Smooth muscle cell (in vitro differentiated cells): ENCODE measurements around the gene RIMBP3C. TPM values are rescaled to one million over a fixed set of nuclear protein-coding genes. Genes with fewer than 3 reads are reported as not detected.
A peak's percentile ranks its signal among the peaks of the same experiment; 100 is the strongest.
"Not testable (repeated sequence)": the region's sequence is repeated elsewhere in the genome, so short reads cannot be mapped to it uniquely, and the experiment has no call there.

ENCODE experiments used
- DNase-seq: peaks from one replicate; lab custom pipeline; 2025; ENCODE audit not compliant: unreplicated experiment; lab: John Stamatoyannopoulos, UW
- H2AFZ ChIP-seq: fragments of 200-600 bp; sonication (generic); 2 replicates; pipeline ENCODE4 v1.6.0; 2016; ENCODE audit warnings: antibody characterized with exemption, low read depth, mild to moderate bottlenecking
- H3F3A ChIP-seq: fragments of 200-600 bp; sonication (generic); 2 replicates; pipeline ENCODE4 v1.6.0; 2017; ENCODE audit warnings: antibody characterized with exemption, low read depth
- H3K27ac ChIP-seq: fragments of 200-600 bp; sonication (generic); 2 replicates; pipeline ENCODE4 v1.5.1; 2016; ENCODE audit warnings: low read depth, mild to moderate bottlenecking
- H3K27me3 ChIP-seq: fragments of 200-600 bp; sonication (generic); 2 replicates; pipeline ENCODE4 v1.6.1; 2016; ENCODE audit warnings: low read depth, mild to moderate bottlenecking
- H3K36me3 ChIP-seq: fragments of 200-600 bp; sonication (generic); 2 replicates; pipeline ENCODE4 v1.5.1; 2016; ENCODE audit warnings: low read depth
- H3K4me1 ChIP-seq: fragments of 200-600 bp; sonication (generic); 2 replicates; pipeline ENCODE4 v1.5.1; 2016; ENCODE audit warnings: low read depth
- H3K4me2 ChIP-seq: fragments of 200-600 bp; sonication (generic); 2 replicates; pipeline ENCODE4 v1.6.0; 2016; ENCODE audit warnings: mild to moderate bottlenecking
- H3K4me3 ChIP-seq: fragments of 200-600 bp; sonication (generic); 2 replicates; pipeline ENCODE4 v1.5.1; 2016; ENCODE audit warnings: mild to moderate bottlenecking
- H3K79me2 ChIP-seq: fragments of 200-600 bp; sonication (generic); 2 replicates; pipeline ENCODE4 v1.6.0; 2016; ENCODE audit warnings: low read depth, mild to moderate bottlenecking
- H3K9ac ChIP-seq: fragments of 200-600 bp; sonication (generic); 2 replicates; pipeline ENCODE4 v1.6.0; 2016; ENCODE audit warnings: low read depth
- H3K9me3 ChIP-seq: fragments of 200-600 bp; sonication (generic); replicated peaks from 2 replicates; pipeline ENCODE4 v1.5.1; 2016; ENCODE audit warnings: low read depth
- H4K20me1 ChIP-seq: fragments of 200-600 bp; sonication (generic); 2 replicates; pipeline ENCODE4 v1.6.0; 2016; ENCODE audit warnings: low read depth
- WGBS: methylation state at CpG from one replicate; pipeline ENCODE4 v1.1.7; 2016; ENCODE audit warnings: low lambda C conversion rate; 5-methylcytosine and 5-hydroxymethylcytosine counted together
- polyA plus RNA-seq: library from polyadenylated mRNA; unstranded; fragments of >200 nt; fragmentation: Nextera tagmentation; extraction: Ambion mirVana; gene quantifications from 2 replicates; pipeline ENCODE4 v1.2.1, GENCODE V29; 2016
- total RNA-seq: library from RNA; depleted of rRNA; stranded (reverse); fragments of >200 nt; gene quantifications from 2 replicates; pipeline ENCODE4 v1.2.3, GENCODE V29; 2014
- TF ChIP-seq, protein P1 (sequence below): fragments of 200-600 bp; sonication (generic); IDR thresholded peaks from 2 replicates; pipeline ENCODE4 v1.5.1; 2017; ENCODE audit warnings: borderline replicate concordance, mild to moderate bottlenecking, antibody characterized with exemption; ENCODE audit not compliant: insufficient read depth, poor library complexity, severe bottlenecking

The RIMBP3C gene
- total and polyA plus RNA-seq, 2 experiments from 2014 or later: 0.17 to 0.45 TPM

DNA sequence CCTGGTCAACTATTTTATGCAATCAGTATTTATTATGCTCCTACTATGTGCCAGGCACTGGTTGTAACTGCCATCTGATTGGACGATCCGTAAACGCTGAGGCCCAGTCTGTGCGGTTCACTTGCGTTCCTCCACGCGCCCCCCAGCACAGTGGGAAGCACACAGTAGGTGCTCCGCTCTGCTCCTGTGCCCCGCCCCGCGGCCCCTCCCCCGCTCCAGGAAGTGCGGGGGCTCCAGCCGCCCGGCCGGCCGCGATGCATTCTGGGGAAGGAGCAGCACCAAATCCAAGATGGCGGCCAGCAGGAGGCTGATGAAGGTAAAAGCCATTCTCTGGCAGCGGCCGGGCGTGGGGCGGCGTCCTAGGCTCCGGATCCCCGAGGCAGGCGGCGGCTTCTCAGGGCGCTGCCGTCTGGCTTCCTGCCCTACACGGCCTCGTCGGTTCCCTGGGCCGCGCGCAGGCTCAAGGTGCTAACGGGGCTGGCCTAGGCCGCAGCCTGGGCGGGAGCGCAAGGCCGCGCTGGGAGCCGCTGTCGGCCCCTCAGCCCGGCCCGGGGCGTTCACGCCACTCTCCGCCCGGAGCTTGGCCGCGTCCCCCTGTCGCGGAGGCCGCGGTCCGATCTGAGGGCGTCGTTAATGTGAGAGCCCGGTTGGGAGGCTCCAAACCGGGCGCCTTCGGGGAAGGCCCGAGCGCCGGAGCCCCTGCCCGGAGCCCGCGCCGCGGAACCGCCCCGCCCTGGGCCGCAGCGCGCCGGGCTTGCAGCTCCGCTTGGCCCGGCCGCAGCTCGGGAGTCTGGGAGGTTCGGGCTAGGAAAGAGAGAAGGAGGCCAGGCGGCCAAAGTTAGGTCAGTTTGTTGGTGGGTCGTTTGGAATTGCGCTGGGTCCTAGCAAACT, 16.4 kb upstream of the RIMBP3C start, which contains the start of gene UBE2L3:
UBE2L3 (plus strand) TSS at position 259 of the 891 bp plus-strand sequence; CDS start at position 290, 31 bp downstream.
- Histone ChIP-seq H2AFZ (peak within 1 kb of the TSS; percentile 35), H3K27me3 (no peaks in the 10 kb centered on the region), H3K4me1 (peaks cover 24% of the 10 kb centered on the region), H3K27ac (peak within 1 kb of the TSS; percentile 93), H3K4me3 (peak within 1 kb of the TSS; percentile 96), H3F3A (no peaks in the 10 kb centered on the region), H3K9me3 (no peaks in the 10 kb centered on the region), H3K9ac (peak within 1 kb of the TSS; percentile 100), H3K4me2 (peak within 1 kb of the TSS; percentile 97), H4K20me1 (peaks cover 47% of the 10 kb centered on the region), H3K36me3 (no peaks in the 10 kb centered on the region), H3K79me2 (peaks cover 53% of the 10 kb centered on the region)
- 2% methylated on average over 84 of the region's 85 CpGs for WGBS
- DNase-seq: peak; percentile 36
- TF ChIP-seq, protein P1, sequence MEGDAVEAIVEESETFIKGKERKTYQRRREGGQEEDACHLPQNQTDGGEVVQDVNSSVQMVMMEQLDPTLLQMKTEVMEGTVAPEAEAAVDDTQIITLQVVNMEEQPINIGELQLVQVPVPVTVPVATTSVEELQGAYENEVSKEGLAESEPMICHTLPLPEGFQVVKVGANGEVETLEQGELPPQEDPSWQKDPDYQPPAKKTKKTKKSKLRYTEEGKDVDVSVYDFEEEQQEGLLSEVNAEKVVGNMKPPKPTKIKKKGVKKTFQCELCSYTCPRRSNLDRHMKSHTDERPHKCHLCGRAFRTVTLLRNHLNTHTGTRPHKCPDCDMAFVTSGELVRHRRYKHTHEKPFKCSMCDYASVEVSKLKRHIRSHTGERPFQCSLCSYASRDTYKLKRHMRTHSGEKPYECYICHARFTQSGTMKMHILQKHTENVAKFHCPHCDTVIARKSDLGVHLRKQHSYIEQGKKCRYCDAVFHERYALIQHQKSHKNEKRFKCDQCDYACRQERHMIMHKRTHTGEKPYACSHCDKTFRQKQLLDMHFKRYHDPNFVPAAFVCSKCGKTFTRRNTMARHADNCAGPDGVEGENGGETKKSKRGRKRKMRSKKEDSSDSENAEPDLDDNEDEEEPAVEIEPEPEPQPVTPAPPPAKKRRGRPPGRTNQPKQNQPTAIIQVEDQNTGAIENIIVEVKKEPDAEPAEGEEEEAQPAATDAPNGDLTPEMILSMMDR: no peak

DNA sequence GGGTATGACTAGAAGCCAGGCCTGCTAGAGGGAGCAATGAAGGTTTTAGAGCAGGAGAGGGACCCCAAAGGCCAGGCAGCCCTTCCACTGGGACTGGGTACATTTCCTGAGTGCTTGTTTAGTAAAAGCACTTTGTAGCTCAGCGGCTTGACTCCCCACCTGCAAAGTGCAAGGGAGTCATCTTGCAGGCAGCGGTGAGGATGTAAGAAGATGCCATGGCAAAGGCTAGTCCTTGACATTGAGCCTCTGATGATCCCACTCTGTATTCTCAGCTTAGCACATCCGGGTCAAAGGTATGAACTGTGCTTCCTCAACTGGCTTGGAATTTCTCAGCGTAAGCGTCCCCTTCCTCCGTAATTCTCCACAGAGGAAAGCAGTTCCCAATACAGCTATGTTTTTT, 13.2 kb upstream of the RIMBP3C start:
- TF ChIP-seq, protein P1: no peak
- no peak overlapping the region for H2AFZ ChIP-seq
- 96% methylated on average over 6 of the region's 6 CpGs for WGBS

DNA sequence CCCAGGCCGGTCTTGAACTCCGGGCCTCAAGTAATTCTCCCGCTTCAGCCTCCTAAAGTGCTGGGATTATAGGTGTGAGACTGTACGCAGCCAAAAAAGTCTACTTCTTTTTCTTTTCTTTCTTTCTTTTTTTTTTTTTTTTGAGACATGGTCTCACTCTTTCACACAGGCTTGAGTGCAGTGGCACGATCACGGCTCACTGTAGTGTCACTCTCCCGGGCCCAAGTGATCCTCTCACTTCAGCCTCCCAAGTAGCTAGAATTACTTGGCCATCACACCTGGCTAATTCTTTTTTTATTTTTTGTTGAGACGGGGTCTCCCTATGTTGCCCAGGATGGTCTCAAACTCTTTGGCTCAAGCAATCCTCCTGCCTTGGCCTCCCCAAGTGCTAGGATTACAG, 12.7 kb upstream of the RIMBP3C start:
- Histone ChIP-seq H3K4me1 (peaks cover 3% of the 10 kb centered on the region), H3K4me2 (no peak overlapping the region), H3F3A (no peaks in the 10 kb centered on the region), H4K20me1 (peaks cover 9% of the 10 kb centered on the region), H3K4me3 (no peak overlapping the region), H3K27ac (no peak overlapping the region), H3K79me2 (peaks cover 15% of the 10 kb centered on the region), H3K9me3 (no peaks in the 10 kb centered on the region), H3K36me3 (no peaks in the 10 kb centered on the region), H3K27me3 (no peaks in the 10 kb centered on the region), H2AFZ (no peak overlapping the region), H3K9ac (no peak overlapping the region)
- DNase-seq: no peak
- TF ChIP-seq, protein P1: no peak
- WGBS: 96% methylated on average over 8 of the region's 8 CpGs

More for the DNA sequence above, 13.2 kb upstream of the RIMBP3C start:
- no peaks in the 10 kb centered on the region for H3K27me3 ChIP-seq
- no peak overlapping the region for H3K9ac ChIP-seq
- H3K9me3 ChIP-seq: no peaks in the 10 kb centered on the region
- H3K4me3 ChIP-seq: no peak overlapping the region
- peaks cover 20% of the 10 kb centered on the region for H3K79me2 ChIP-seq
- H3K36me3 ChIP-seq: no peaks in the 10 kb centered on the region
- H4K20me1 ChIP-seq: peaks cover 14% of the 10 kb centered on the region
- no peak for DNase-seq
- H3K4me1 ChIP-seq: peaks cover 8% of the 10 kb centered on the region
- no peak overlapping the region for H3K27ac ChIP-seq
- no peaks in the 10 kb centered on the region for H3F3A ChIP-seq
- H3K4me2 ChIP-seq: no peak overlapping the region

DNA sequence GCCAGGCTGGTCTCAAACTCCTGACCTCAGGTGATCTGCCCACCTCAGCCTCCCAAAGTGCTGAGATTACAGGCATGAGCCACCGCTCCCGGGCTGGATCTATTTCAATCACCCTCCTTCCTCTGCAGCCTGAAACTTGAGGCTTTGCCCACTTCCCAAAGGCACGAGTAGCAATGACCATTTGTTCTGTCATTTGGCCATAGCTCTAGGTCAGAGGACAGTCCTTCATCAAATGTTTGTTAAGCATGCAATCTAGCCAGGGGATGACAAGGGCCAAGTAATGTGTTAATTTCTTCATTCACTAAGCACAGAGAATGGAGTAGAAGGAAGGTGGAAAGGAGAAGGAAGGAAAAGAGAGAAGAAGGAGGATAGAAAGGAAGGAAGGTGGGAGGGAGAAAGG, 9.4 kb upstream of the RIMBP3C start:
- H3K4me3 ChIP-seq: not testable (repeated sequence)

DNA sequence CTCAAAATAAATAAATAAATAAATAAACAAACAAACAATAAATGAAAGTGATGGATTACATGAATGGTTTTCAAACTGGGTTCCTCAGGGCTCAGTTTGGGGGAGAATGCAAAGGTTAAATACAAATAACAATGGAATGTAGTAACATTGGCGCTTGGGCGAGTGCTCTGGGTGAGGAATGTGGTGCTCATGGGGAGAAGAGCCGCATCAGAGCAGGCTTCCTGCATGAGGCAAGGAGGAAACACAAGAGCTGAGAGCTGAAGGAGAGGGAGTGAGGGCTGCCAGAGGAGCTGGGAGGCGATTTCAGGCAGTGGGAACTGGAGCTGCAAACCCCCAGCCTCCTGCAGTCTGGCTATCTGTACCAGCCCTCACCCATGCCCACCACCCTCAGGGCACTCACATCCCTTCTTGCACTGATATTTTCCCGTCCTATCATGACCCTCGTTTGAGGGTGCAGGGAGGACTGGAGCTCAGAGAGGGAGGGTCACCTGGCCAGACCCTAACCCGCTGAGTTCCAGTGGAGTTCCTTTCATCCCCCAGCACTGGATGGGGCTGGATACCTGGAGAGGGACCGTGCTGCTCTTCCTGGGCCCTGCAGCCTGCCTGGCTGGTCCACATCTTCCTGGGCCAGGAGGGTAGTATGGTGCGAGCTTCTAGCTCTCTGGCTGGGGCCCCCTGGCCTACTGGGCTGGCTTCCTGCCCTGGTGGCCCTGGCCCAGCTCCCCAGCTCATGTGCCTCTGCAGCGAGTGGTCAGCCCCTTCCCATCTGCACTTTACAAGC, 8.3 kb upstream of the RIMBP3C start:
- not testable (repeated sequence) for H2AFZ ChIP-seq, H3K79me2 ChIP-seq, DNase-seq, H3K4me2 ChIP-seq, H4K20me1 ChIP-seq, H3K27ac ChIP-seq, H3K27me3 ChIP-seq, H3K9ac ChIP-seq, H3K36me3 ChIP-seq, H3F3A ChIP-seq, H3K4me3 ChIP-seq, H3K4me1 ChIP-seq, H3K9me3 ChIP-seq
- 73% methylated on average over 8 of the region's 10 CpGs for WGBS

More for the DNA sequence above, 9.4 kb upstream of the RIMBP3C start:
- H3K27ac ChIP-seq, H3K9ac ChIP-seq, H3K36me3 ChIP-seq, H3K9me3 ChIP-seq, H3K4me2 ChIP-seq, H3K27me3 ChIP-seq, H3K4me1 ChIP-seq, H4K20me1 ChIP-seq, H3K79me2 ChIP-seq, H3F3A ChIP-seq, H2AFZ ChIP-seq, DNase-seq: not testable (repeated sequence)
- WGBS: 81% methylated on average over 1 of the region's 3 CpGs

DNA sequence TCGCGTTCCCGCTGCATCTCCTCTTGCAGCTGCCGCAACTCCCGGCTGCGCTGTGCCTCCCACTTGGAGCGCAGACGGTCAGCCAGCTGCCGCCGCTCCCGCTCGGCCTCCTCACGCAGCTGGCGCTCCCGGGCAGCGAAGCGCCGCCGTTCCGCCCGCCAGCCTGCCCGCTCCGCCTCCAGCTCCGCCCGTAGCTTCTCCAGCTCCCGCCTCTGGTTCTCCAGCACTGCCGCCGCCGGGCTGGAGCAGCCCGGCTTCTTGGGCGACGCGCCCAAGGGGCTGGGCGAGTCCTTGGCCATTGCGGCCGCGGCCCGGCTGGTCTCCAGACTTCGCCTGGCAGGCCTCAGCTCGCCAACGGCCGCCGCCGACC, 598 bp downstream of the RIMBP3C start:
- not testable (repeated sequence) for H3K79me2 ChIP-seq, H4K20me1 ChIP-seq, H3F3A ChIP-seq, H2AFZ ChIP-seq, H3K36me3 ChIP-seq, H3K27ac ChIP-seq, H3K27me3 ChIP-seq, H3K9ac ChIP-seq, H3K9me3 ChIP-seq, DNase-seq, H3K4me2 ChIP-seq, H3K4me1 ChIP-seq, H3K4me3 ChIP-seq
- WGBS: no CpG with 5 or more reads among the region's 44 CpGs
